DMS53 (cell line): ENCODE measurements around the gene CCER1.
A peak's percentile ranks its signal among the peaks of the same experiment; 100 is the strongest.
"Not testable (repeated sequence)": the region's sequence is repeated elsewhere in the genome, so short reads cannot be mapped to it uniquely, and the experiment has no call there.

Source experiments
- DNase-seq: peaks from one replicate; lab custom pipeline; 2025; lab: John Stamatoyannopoulos, UW

CCER1 gene

GRCh38 chr12:90954921-90955320 is at the start of gene CCER1:
CCER1 (minus strand) TSS chr12:90955176; CDS start chr12:90954742, 434 bp downstream.
- no peak for DNase-seq

- no peak for DNase-seq
These were observed 48.8 kb upstream of the CCER1 start for GRCh38 chr12:91003737-91004136.

- no peak for DNase-seq
These were observed 46.3 kb upstream of the CCER1 start for GRCh38 chr12:91001306-91001705.

GRCh38 chr12:90999966-91000365 is 45.0 kb upstream of the CCER1 start:
- DNase-seq: no peak

- DNase-seq: no peak
These were observed 44.6 kb upstream of the CCER1 start for GRCh38 chr12:90999527-90999926.

GRCh38 chr12:90995010-90995409 is 40.0 kb upstream of the CCER1 start:
- peak; percentile 21 for DNase-seq

GRCh38 chr12:90991952-90992465 is 37.0 kb upstream of the CCER1 start:
- no peak for DNase-seq

GRCh38 chr12:90990611-90991010 is 35.6 kb upstream of the CCER1 start:
- no peak for DNase-seq

GRCh38 chr12:90989686-90990111 is 34.7 kb upstream of the CCER1 start:
- no peak for DNase-seq

GRCh38 chr12:90987520-90987919 is 32.5 kb upstream of the CCER1 start:
- peak; percentile 51 for DNase-seq

GRCh38 chr12:90987101-90987500 is 32.1 kb upstream of the CCER1 start:
- no peak for DNase-seq

- DNase-seq: not testable (repeated sequence)
These were observed 30.4 kb upstream of the CCER1 start for GRCh38 chr12:90985331-90985730.

GRCh38 chr12:90984114-90984513 is 29.1 kb upstream of the CCER1 start:
- DNase-seq: no peak

- DNase-seq: no peak
These were observed 27.2 kb upstream of the CCER1 start for GRCh38 chr12:90982170-90982569.

- no peak for DNase-seq
These were observed 25.0 kb upstream of the CCER1 start for GRCh38 chr12:90979951-90980350.

GRCh38 chr12:90979019-90979418 is 24.0 kb upstream of the CCER1 start:
- DNase-seq: no peak

GRCh38 chr12:90978117-90978770 is 23.3 kb upstream of the CCER1 start:
- peak; percentile 82 for DNase-seq

GRCh38 chr12:90977224-90977623 is 22.2 kb upstream of the CCER1 start:
- DNase-seq: no peak

- no peak for DNase-seq
These were observed 19.3 kb upstream of the CCER1 start for GRCh38 chr12:90974286-90974685.

GRCh38 chr12:90972226-90972625 is 17.2 kb upstream of the CCER1 start:
- DNase-seq: no peak

GRCh38 chr12:90970911-90971310 is 15.9 kb upstream of the CCER1 start:
- no peak for DNase-seq

GRCh38 chr12:90970471-90970870 is 15.5 kb upstream of the CCER1 start:
- peak; percentile 97 for DNase-seq

- peak; percentile 35 for DNase-seq
These were observed 14.9 kb upstream of the CCER1 start for GRCh38 chr12:90969851-90970250.

- DNase-seq: no peak
These were observed 14.4 kb upstream of the CCER1 start for GRCh38 chr12:90969346-90969745.
